GM13977 (cell line): ENCODE measurements around the gene DNAJA1.
"Not testable (repeated sequence)": the region's sequence is repeated elsewhere in the genome, so short reads cannot be mapped to it uniquely, and the experiment has no call there.

Experiments used
- DNase-seq: peaks from one replicate; pipeline ENCODE4 v3.0.0; 2012; ENCODE audit warnings: low spot score
- CTCF ChIP-seq: IDR thresholded peaks from 2 replicates; pipeline ENCODE4 v1.5.1; 2012; ENCODE audit warnings: mild to moderate bottlenecking, control low read depth; ENCODE audit not compliant: insufficient read depth; ENCODE audit errors: extremely low read depth, missing control alignments
- in situ Hi-C: fragments of 300-500 bp; cut with MboI; formaldehyde crosslinking; loops from one replicate; pipeline ENCODE4 v1.12.0; 2022; ENCODE audit warnings: low sequenced_read_pairs, low pct_unique_long_range_greater_than_20kb, mixed read lengths, inconsistent platforms; ENCODE audit not compliant: unreplicated experiment

Gene DNAJA1

GRCh38 chr9:33024966-33025571 is at the start of gene DNAJA1:
Gene DNAJA1, plus strand, starts transcription at chr9:33025273. Its CDS starts 1,212 bp downstream, at chr9:33026485.
- peak; percentile 96 for DNase-seq
- no peak for TF ChIP-seq CTCF
- in situ Hi-C loops, result no loop called here

- in situ Hi-C loops, result loop anchor here (10.0 kb wide), 2 partner anchors 403 to 603 kb away; partner anchors contain the start of gene NDUFB6
- DNase-seq, result no peak
- TF ChIP-seq CTCF, result no peak
Measured at GRCh38 chr9:32978051-32978450, 47.0 kb upstream of the DNAJA1 start.

GRCh38 chr9:32986971-32987370 is 38.1 kb upstream of the DNAJA1 start:
- DNase-seq, result no peak
- TF ChIP-seq CTCF, result no peak
- in situ Hi-C loops, result no loop called here

GRCh38 chr9:32989660-32990059 is 35.4 kb upstream of the DNAJA1 start:
- DNase-seq, result no peak
- in situ Hi-C loops, result no loop called here
- TF ChIP-seq CTCF, result no peak

GRCh38 chr9:32991897-32992594 is 33.0 kb upstream of the DNAJA1 start:
- no peak for DNase-seq
- TF ChIP-seq CTCF, result no peak
- in situ Hi-C loops, result no loop called here

GRCh38 chr9:32992595-32993238 is 32.4 kb upstream of the DNAJA1 start:
- no peak for TF ChIP-seq CTCF
- in situ Hi-C loops, result no loop called here
- DNase-seq, result no peak

- DNase-seq, in situ Hi-C loops: not testable (repeated sequence)
Measured at GRCh38 chr9:33000682-33001055, 24.4 kb upstream of the DNAJA1 start.

GRCh38 chr9:33005335-33005734 is 19.7 kb upstream of the DNAJA1 start:
- DNase-seq, in situ Hi-C loops: not testable (repeated sequence)
